PC-9 (cell line): ENCODE measurements around the gene UST. TPM values are rescaled to one million over a fixed set of nuclear protein-coding genes. Genes with fewer than 3 reads are reported as not detected.

Experiments
- BruUV-seq: library from RNA; stranded (reverse); fragments of 400-500 nt; replicated peaks from 2 replicates; lab custom pipeline; 2021; lab: Mats Ljungman, UMichigan
- CTCF ChIA-PET: fragments of 300-600 bp; sonication (Branson Sonifier 250); formaldehyde crosslinking; loops from one replicate; lab custom pipeline; 2022; ENCODE audit warnings: antibody characterized with exemption; lab: Charles Lee
- POLR2A ChIA-PET: fragments of 300-600 bp; sonication (Branson Sonifier 250); formaldehyde crosslinking; loops from one replicate; lab custom pipeline; 2022; ENCODE audit warnings: antibody characterized with exemption; ENCODE audit not compliant: unreplicated experiment; lab: Charles Lee
- DNase-seq, 2 experiments: peaks; one replicate each; pipeline versions ENCODE4 v3.0.0 to v3.0.0-alpha.2; 2015 to 2022; ENCODE audit warnings: mixed read lengths in 1 of 2
- H2AFZ ChIP-seq: fragments of 200-600 bp; sonication (generic); 2 replicates; pipeline ENCODE4 v1.8.1; 2017; ENCODE audit warnings: antibody characterized with exemption
- H3F3A ChIP-seq: fragments of 200-600 bp; sonication (generic); 2 replicates; pipeline ENCODE4 v1.8.1; 2017; ENCODE audit warnings: antibody characterized with exemption, mild to moderate bottlenecking, low read depth; ENCODE audit not compliant: insufficient read depth
- H3K27ac ChIP-seq: fragments of 200-600 bp; sonication (generic); 2 replicates; pipeline ENCODE4 v1.6.1; 2016; ENCODE audit warnings: mixed run types
- H3K27me3 ChIP-seq: fragments of 200-600 bp; sonication (generic); 2 replicates; pipeline ENCODE4 v1.6.1; 2016; ENCODE audit warnings: low read depth, mixed run types; ENCODE audit not compliant: insufficient read depth
- H3K36me3 ChIP-seq: fragments of 200-600 bp; sonication (generic); 2 replicates; pipeline ENCODE4 v1.6.1; 2016; ENCODE audit warnings: low read depth, mixed run types
- H3K4me1 ChIP-seq: fragments of 200-600 bp; sonication (generic); replicated peaks from 2 replicates; pipeline ENCODE4 v1.6.1; 2016; ENCODE audit warnings: mixed run types; ENCODE audit not compliant: insufficient read depth
- H3K4me2 ChIP-seq: fragments of 200-600 bp; sonication (generic); 2 replicates; pipeline ENCODE4 v1.6.1; 2017; ENCODE audit warnings: mixed run types
- H3K4me3 ChIP-seq: fragments of 200-600 bp; sonication (generic); 2 replicates; pipeline ENCODE4 v1.6.1; 2016; ENCODE audit warnings: mixed run types
- H3K79me2 ChIP-seq: fragments of 200-600 bp; sonication (generic); 2 replicates; pipeline ENCODE4 v1.6.1; 2017; ENCODE audit warnings: low read depth, mixed run types
- H3K9me2 ChIP-seq: fragments of 200-600 bp; sonication (generic); 2 replicates; pipeline ENCODE4 v1.8.1; 2017; ENCODE audit warnings: mild to moderate bottlenecking; ENCODE audit not compliant: insufficient read depth
- H3K9me3 ChIP-seq: fragments of 200-600 bp; sonication (generic); 2 replicates; pipeline ENCODE4 v1.8.1; 2016; ENCODE audit warnings: low read depth; ENCODE audit not compliant: insufficient read depth
- H4K20me1 ChIP-seq: fragments of 200-600 bp; sonication (generic); 2 replicates; pipeline ENCODE4 v1.8.1; 2017; ENCODE audit not compliant: insufficient read depth
- CTCF ChIP-seq: fragments of 200-600 bp; sonication (generic); conservative IDR thresholded peaks from 2 replicates; pipeline ENCODE4 v1.6.1; 2017; ENCODE audit warnings: mixed run types, antibody characterized with exemption, mild to moderate bottlenecking, moderate library complexity
- EZH2 ChIP-seq: fragments of 200-600 bp; sonication (generic); IDR thresholded peaks from 2 replicates; pipeline ENCODE4 v1.8.0; 2017; ENCODE audit warnings: antibody characterized with exemption, low read depth
- intact Hi-C: fragments of 100-400 bp; cut with micrococcal nuclease; formaldehyde crosslinking; loops from one replicate; pipeline ENCODE4 v1.10.0; 2022; ENCODE audit not compliant: unreplicated experiment
- total RNA-seq: library from RNA; stranded (reverse); gene quantifications from 2 replicates; pipeline ENCODE4 v1.2.3, GENCODE V29; 2021

Gene UST
- total RNA-seq, 1 experiment from 2014 or later, result 4.2 TPM

DNA sequence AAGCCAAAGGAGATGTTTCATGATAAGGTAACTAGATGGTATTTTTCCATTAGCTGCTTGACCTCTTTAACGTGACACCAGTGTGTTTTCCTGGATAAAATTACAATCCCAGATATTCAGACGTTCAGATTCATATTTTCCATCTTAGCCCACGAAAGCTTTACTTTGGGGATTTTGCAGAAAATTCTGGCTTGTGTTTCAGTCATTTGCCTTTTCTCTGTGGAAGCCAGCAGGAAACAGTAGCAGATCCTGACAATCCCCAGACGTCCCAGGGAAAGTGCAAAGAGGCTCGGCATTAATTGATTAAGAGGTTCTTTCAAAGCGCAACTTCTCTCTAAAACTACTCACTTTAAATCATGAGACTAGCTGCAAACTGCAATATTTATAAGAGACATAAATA is 243.6 kb downstream of the UST start:
- no peaks in the 10 kb centered on the region for H3F3A ChIP-seq
- intact Hi-C loops, result no loop called here

GRCh38 chr6:148996815-148997214 is 250.0 kb downstream of the UST start:
- no peak overlapping the region for H3K4me2 ChIP-seq
- H2AFZ ChIP-seq, result no peak overlapping the region
- peaks cover 9% of the 10 kb centered on the region for H3K4me1 ChIP-seq
- peaks cover 8% of the 10 kb centered on the region; the same call in 1 of the 2 replicates for H3K9me3 ChIP-seq
- no peak overlapping the region for H3K27ac ChIP-seq
- H3F3A ChIP-seq, result no peaks in the 10 kb centered on the region
- intact Hi-C loops, result no loop called here
- H3K9me2 ChIP-seq, result no peaks in the 10 kb centered on the region
- no peaks in the 10 kb centered on the region for H3K79me2 ChIP-seq
- POLR2A ChIA-PET, result no interaction called here
- CTCF ChIA-PET, result no interaction called here
- no peak for DNase-seq
- H4K20me1 ChIP-seq, result no peaks in the 10 kb centered on the region
- TF ChIP-seq CTCF (no peak), EZH2 (no peak)
- H3K27me3 ChIP-seq, result no peaks in the 10 kb centered on the region
- H3K4me3 ChIP-seq, result no peak overlapping the region
- no TSS peak for BruUV-seq
- no peaks in the 10 kb centered on the region for H3K36me3 ChIP-seq

More for the DNA sequence above, 243.6 kb downstream of the UST start:
- no peak for DNase-seq
- no TSS peak for BruUV-seq
- H3K4me1 ChIP-seq, result no peaks in the 10 kb centered on the region
- no peak overlapping the region for H2AFZ ChIP-seq
- CTCF ChIA-PET, result no interaction called here
- H3K27ac ChIP-seq, result no peak overlapping the region
- no peaks in the 10 kb centered on the region for H3K36me3 ChIP-seq
- no peak overlapping the region for H3K4me3 ChIP-seq
- H3K9me3 ChIP-seq, result no peaks in the 10 kb centered on the region
- H4K20me1 ChIP-seq, result no peaks in the 10 kb centered on the region
- no peaks in the 10 kb centered on the region for H3K9me2 ChIP-seq
- H3K4me2 ChIP-seq, result no peak overlapping the region
- TF ChIP-seq CTCF (no peak), EZH2 (no peak)
- H3K27me3 ChIP-seq, result no peaks in the 10 kb centered on the region
- no peaks in the 10 kb centered on the region for H3K79me2 ChIP-seq
- POLR2A ChIA-PET, result no interaction called here

DNA sequence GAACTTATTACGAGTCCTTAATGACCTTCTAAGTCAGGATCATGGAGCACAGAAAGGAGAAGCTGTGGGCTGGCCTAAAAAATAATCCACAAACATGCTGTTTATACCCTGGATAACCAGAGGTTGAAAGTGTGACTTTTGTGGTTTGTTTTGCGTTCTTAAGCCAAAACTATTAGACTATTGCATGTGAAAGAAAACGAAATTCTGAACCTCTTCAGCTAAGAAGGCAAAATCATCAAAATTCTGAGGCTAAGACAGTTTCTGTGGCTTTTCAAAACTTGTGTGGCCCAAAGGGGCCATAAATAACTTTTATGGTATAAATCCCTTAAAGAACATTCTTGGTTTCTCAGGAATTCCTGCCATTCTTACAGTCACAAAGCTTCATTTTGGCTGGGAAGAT is 251.0 kb downstream of the UST start:
- Histone ChIP-seq H3K9me3 (peaks cover 11% of the 10 kb centered on the region; the same call in 1 of the 2 replicates), H3F3A (no peaks in the 10 kb centered on the region), H3K4me1 (peaks cover 9% of the 10 kb centered on the region), H3K27me3 (no peaks in the 10 kb centered on the region), H3K9me2 (no peaks in the 10 kb centered on the region), H3K79me2 (no peaks in the 10 kb centered on the region), H3K4me3 (no peak overlapping the region), H2AFZ (no peak overlapping the region), H3K4me2 (no peak overlapping the region), H3K36me3 (no peaks in the 10 kb centered on the region), H3K27ac (no peak overlapping the region), H4K20me1 (no peaks in the 10 kb centered on the region)
- no peak for DNase-seq
- ChIA-PET POLR2A (no interaction called here), CTCF (no interaction called here)
- intact Hi-C loops, result no loop called here
- TF ChIP-seq CTCF (no peak), EZH2 (no peak)
- BruUV-seq, result no TSS peak
